SK-N-SH (cell line): ENCODE data around the gene KRT24. TPM values are rescaled to one million over a fixed set of nuclear protein-coding genes. Genes with fewer than 3 reads are reported as not detected.

Experiments
- CTCF ChIA-PET: fragments of 300-600, 350-600 bp; formaldehyde crosslinking; extraction: SDS; loops from one replicate; lab custom pipeline; 2021; lab: Yijun Ruan, JAX
- POLR2A ChIA-PET: fragments of 350-600 bp; sonication (Branson Sonifier 250); formaldehyde crosslinking; extraction: SDS; loops from one replicate; lab custom pipeline; 2020; ENCODE audit warnings: antibody characterized with exemption, inconsistent platforms; lab: Yijun Ruan, JAX
- DNase-seq: peaks from one replicate; pipeline ENCODE4 v3.0.0; 2012
- H2AFZ ChIP-seq: fragments of 200-600 bp; sonication (generic); 2 replicates; pipeline ENCODE4 v1.8.1; 2016; ENCODE audit warnings: antibody characterized with exemption, mild to moderate bottlenecking, low read depth
- H3F3A ChIP-seq: fragments of 200-600 bp; sonication (generic); replicated peaks from 2 replicates; pipeline ENCODE3; 2016; ENCODE audit warnings: antibody characterized with exemption, mild to moderate bottlenecking; ENCODE audit not compliant: insufficient read depth
- H3K27ac ChIP-seq, 2 experiments: fragments of 200-500 bp in 1 of 2; fragments of 200-600 bp in 1 of 2; sonication (Bioruptor generic) in 1 of 2; sonication (generic), shearing (Covaris generic) in 1 of 2; 2 replicates each; pipeline versions ENCODE4 v1.5.1 to v1.6.1; 2014 to 2016; ENCODE audit warnings: low read depth in 2 of 2, inconsistent platforms in 1 of 2, low read length in 1 of 2, mild to moderate bottlenecking in 1 of 2, mixed read lengths in 1 of 2
- H3K27me3 ChIP-seq: fragments of 200-600 bp; sonication (generic), shearing (Covaris generic); 2 replicates; pipeline ENCODE4 v1.6.1; 2016; ENCODE audit warnings: mixed run types; ENCODE audit not compliant: insufficient read depth
- H3K36me3 ChIP-seq, 2 experiments: fragments of 200-500 bp in 1 of 2; fragments of 200-600 bp in 1 of 2; sonication (Bioruptor generic) in 1 of 2; sonication (generic) in 1 of 2; replicated peaks in 1 of 2; 2 replicates each; pipeline versions ENCODE3 to v1.5.1; 2014 to 2016; ENCODE audit warnings: low read length in 1 of 2, mild to moderate bottlenecking in 1 of 2; ENCODE audit not compliant: insufficient read depth in 2 of 2, control insufficient read depth in 1 of 2
- H3K4me1 ChIP-seq, 2 experiments: fragments of 200-500 bp in 1 of 2; fragments of 200-600 bp in 1 of 2; sonication (Bioruptor generic) in 1 of 2; sonication (generic), shearing (Covaris generic) in 1 of 2; 2 replicates each; pipeline versions ENCODE4 v1.5.1 to v1.6.1; 2014 to 2016; ENCODE audit warnings: low read depth in 1 of 2, low read length in 1 of 2, mixed run types in 1 of 2; ENCODE audit not compliant: insufficient read depth in 2 of 2, control insufficient read depth in 1 of 2
- H3K4me2 ChIP-seq: fragments of 200-600 bp; sonication (generic), shearing (Covaris generic); 2 replicates; pipeline ENCODE4 v1.6.1; 2017; ENCODE audit warnings: mixed run types
- H3K4me3 ChIP-seq, 2 experiments: fragments of 200-500 bp in 1 of 2; fragments of 200-600 bp in 1 of 2; sonication (Bioruptor generic) in 1 of 2; sonication (generic), shearing (Covaris generic) in 1 of 2; 2 replicates each; pipeline versions ENCODE4 v1.5.1 to v1.8.1; 2014 to 2016; ENCODE audit warnings: low read depth in 2 of 2, inconsistent platforms in 1 of 2, low read length in 1 of 2, mild to moderate bottlenecking in 1 of 2, mixed read lengths in 1 of 2, moderate library complexity in 1 of 2
- H3K79me2 ChIP-seq: fragments of 200-600 bp; sonication (generic); 2 replicates; pipeline ENCODE4 v1.8.1; 2017; ENCODE audit warnings: mild to moderate bottlenecking; ENCODE audit not compliant: insufficient read depth
- H3K9ac ChIP-seq: fragments of 200-600 bp; sonication (generic); 2 replicates; pipeline ENCODE4 v1.6.1; 2017; ENCODE audit warnings: mixed run types
- H3K9me2 ChIP-seq: fragments of 200-600 bp; sonication (generic); 2 replicates; pipeline ENCODE4 v1.6.1; 2017; ENCODE audit warnings: mixed run types
- H3K9me3 ChIP-seq: fragments of 200-600 bp; sonication (generic); 2 replicates; pipeline ENCODE4 v1.6.1; 2017; ENCODE audit warnings: mixed run types, mild to moderate bottlenecking, moderate library complexity
- H4K20me1 ChIP-seq: fragments of 200-600 bp; sonication (generic); 2 replicates; pipeline ENCODE4 v1.6.1; 2017; ENCODE audit warnings: mild to moderate bottlenecking, mixed run types; ENCODE audit not compliant: insufficient read depth
- ELF1 ChIP-seq: IDR thresholded peaks from 2 replicates; pipeline ENCODE4 v1.4.0; 2012
- FOXJ3 ChIP-seq: sonication (generic); formaldehyde crosslinking; IDR thresholded peaks from 2 replicates; pipeline ENCODE4 v1.5.1; 2020; ENCODE audit warnings: mild to moderate bottlenecking, missing genetic modification reagents
- FOXM1 ChIP-seq: IDR thresholded peaks from 2 replicates; pipeline ENCODE4 v1.4.0; 2012; ENCODE audit warnings: low read depth, mild to moderate bottlenecking
- IRF3 ChIP-seq: fragments of 150-350 bp; IDR thresholded peaks from 2 replicates; pipeline ENCODE4 v1.6.1; 2016; ENCODE audit warnings: mild to moderate bottlenecking, low read depth, low read length
- MXI1 ChIP-seq: IDR thresholded peaks from 2 replicates; pipeline ENCODE4 v1.6.1; 2012; ENCODE audit warnings: mild to moderate bottlenecking, low read depth, low read length, improper control_type of control experiment
- RAD21 ChIP-seq: IDR thresholded peaks from 2 replicates; pipeline ENCODE4 v1.6.1; 2012; ENCODE audit warnings: mild to moderate bottlenecking, low read length
- SIN3A ChIP-seq: IDR thresholded peaks from 2 replicates; pipeline ENCODE4 v1.6.1; 2012; ENCODE audit warnings: low read depth, mild to moderate bottlenecking, low read length, moderate library complexity, borderline replicate concordance
- SMC3 ChIP-seq: IDR thresholded peaks from 2 replicates; pipeline ENCODE4 v1.6.1; 2012; ENCODE audit warnings: low read depth, low read length, improper control_type of control experiment
- YY1 ChIP-seq: IDR thresholded peaks from 2 replicates; pipeline ENCODE4 v1.4.0; 2012; ENCODE audit warnings: low read depth, mild to moderate bottlenecking
- ZBTB33 ChIP-seq: IDR thresholded peaks from 2 replicates; pipeline ENCODE4 v1.4.0; 2012; ENCODE audit warnings: low read depth, borderline replicate concordance
- WGBS: methylation state at CpG from one replicate; pipeline ENCODE4 v1.1.6; 2017; ENCODE audit warnings: low lambda C conversion rate; 5-methylcytosine and 5-hydroxymethylcytosine counted together
- polyA plus RNA-seq, 3 experiments: library from polyadenylated mRNA; depleted of rRNA; stranded (reverse); fragments of >200 nt; gene quantifications; 2 replicates each; pipeline ENCODE4 v1.2.3, GENCODE V29; 2012

KRT24 gene
- polyA plus RNA-seq, 1 of the 3 experiments (the other 2 are of a cell fraction): not detected

GRCh38 chr17:40671282-40671681 lies 32.3 kb downstream of the KRT24 start:
- no peaks in the 10 kb centered on the region for H3K4me1 ChIP-seq
- 9% methylated on average over 4 of the region's 4 CpGs for whole genome bisulfite sequencing
- no peaks in the 10 kb centered on the region for H3K36me3 ChIP-seq
- H2AFZ ChIP-seq: no peak overlapping the region
- no peak for TF ChIP-seq YY1
- TF ChIP-seq ZBTB33: no peak
- TF ChIP-seq, all 33 proteins: peak for 0
- Histone ChIP-seq H3K9me3 (no peaks in the 10 kb centered on the region), H3K27ac (no peak overlapping the region), H3K4me3 (no peak overlapping the region), H3K4me2 (no peak overlapping the region), H3F3A (no peaks in the 10 kb centered on the region), H3K9ac (no peak overlapping the region), H3K79me2 (no peaks in the 10 kb centered on the region), H3K9me2 (no peaks in the 10 kb centered on the region), H4K20me1 (no peaks in the 10 kb centered on the region), H3K27me3 (peaks cover 66% of the 10 kb centered on the region)
- DNase-seq: no peak
- POLR2A ChIA-PET: no interaction called here
- CTCF ChIA-PET: interaction anchor here (0.8 kb wide), 1 partner anchor 13 kb away, joined by 3 read pairs; no protein-coding TSS in a partner anchor

- ChIA-PET CTCF (interaction anchor here (1.3 kb wide), 1 partner anchor 882 kb away, joined by 3 read pairs; no protein-coding TSS in a partner anchor), POLR2A (no interaction called here)
- no peaks in the 10 kb centered on the region for H3K9me3 ChIP-seq
- H3K9ac ChIP-seq: no peak overlapping the region
- H4K20me1 ChIP-seq: no peaks in the 10 kb centered on the region
- no peak for DNase-seq
- no peak overlapping the region for H3K4me2 ChIP-seq
- H3K9me2 ChIP-seq: no peaks in the 10 kb centered on the region
- no peaks in the 10 kb centered on the region for H3F3A ChIP-seq
- H3K36me3 ChIP-seq: no peaks in the 10 kb centered on the region
- TF ChIP-seq MXI1 (no peak), RAD21 (no peak), FOXJ3 (CRISPR knock-in tag) (no peak), SIN3A (no peak), ELF1 (no peak), SMC3 (no peak), IRF3 (no peak), FOXM1 (no peak)
- TF ChIP-seq, all 33 proteins: peak for 0
- H2AFZ ChIP-seq: no peak overlapping the region
- no peaks in the 10 kb centered on the region; a peak in 1 of 4 replicates for H3K4me1 ChIP-seq
- no peaks in the 10 kb centered on the region for H3K79me2 ChIP-seq
- no peak overlapping the region for H3K4me3 ChIP-seq
- no peak overlapping the region for H3K27ac ChIP-seq
- H3K27me3 ChIP-seq: peaks cover 60% of the 10 kb centered on the region
Observed at GRCh38 chr17:40666331-40666730, 37.2 kb downstream of the KRT24 start.
